IMR-90 (cell line): Measurements from ENCODE around the gene KDM5A. TPM values are rescaled to one million over a fixed set of nuclear protein-coding genes. Genes with fewer than 3 reads are reported as not detected.

Experiments used
- ATAC-seq: fragments of 200-7000 bp; cut with Tn5 transposase; 2 replicates; pipeline ENCODE4 v1.9.1; 2020; ENCODE audit warnings: low read depth, mild to moderate bottlenecking, moderate library complexity
- BruUV-seq: library from RNA; stranded (reverse); fragments of 400-500 nt; replicated peaks from 2 replicates; lab custom pipeline; 2021; lab: Mats Ljungman, UMichigan
- CTCF ChIA-PET: fragments of 300-600 bp; formaldehyde crosslinking; extraction: SDS; loops from one replicate; lab custom pipeline; 2021; ENCODE audit warnings: antibody characterized with exemption; lab: Yijun Ruan, JAX
- POLR2A ChIA-PET: fragments of 300-600 bp; sonication (Branson Sonifier 250); formaldehyde crosslinking; loops from one replicate; lab custom pipeline; 2022; ENCODE audit warnings: antibody characterized with exemption; ENCODE audit not compliant: unreplicated experiment; lab: Charles Lee
- DNase-seq: peaks from one replicate; pipeline ENCODE4 v3.0.0; 2013
- H2AFZ ChIP-seq: replicated peaks from 2 replicates; pipeline ENCODE3; 2013; ENCODE audit warnings: low read length, mild to moderate bottlenecking; ENCODE audit not compliant: poor library complexity
- H2AK5ac ChIP-seq: 2 replicates; pipeline ENCODE4 v1.6.1; 2013; ENCODE audit warnings: low read depth, low read length, inconsistent platforms
- H2AK9ac ChIP-seq: replicated peaks from 2 replicates; pipeline ENCODE3; 2013; ENCODE audit warnings: mild to moderate bottlenecking, low read depth, low read length, moderate library complexity; ENCODE audit not compliant: poor library complexity
- H2BK120ac ChIP-seq: 2 replicates; pipeline ENCODE4 v1.6.1; 2013; ENCODE audit warnings: low read depth, low read length, inconsistent platforms
- H2BK15ac ChIP-seq: 3 replicates; pipeline ENCODE4 v1.6.1; 2013; ENCODE audit warnings: low read depth, low read length, inconsistent platforms
- H2BK20ac ChIP-seq: 2 replicates; pipeline ENCODE4 v1.6.1; 2013; ENCODE audit warnings: low read depth, mild to moderate bottlenecking, inconsistent platforms, low read length, moderate library complexity
- H2BK5ac ChIP-seq: 2 replicates; pipeline ENCODE4 v1.6.1; 2013; ENCODE audit warnings: mild to moderate bottlenecking, low read depth, low read length, inconsistent platforms; ENCODE audit not compliant: poor library complexity, severe bottlenecking
- H3K14ac ChIP-seq: replicated peaks from 2 replicates; pipeline ENCODE4 v1.6.1; 2013; ENCODE audit warnings: low read depth, low read length, inconsistent platforms
- H3K18ac ChIP-seq: 2 replicates; pipeline ENCODE4 v1.6.1; 2013; ENCODE audit warnings: low read depth, low read length, control low read depth
- H3K23ac ChIP-seq: 2 replicates; pipeline ENCODE4 v1.6.1; 2013; ENCODE audit warnings: low read depth, low read length, inconsistent platforms
- H3K27ac ChIP-seq: 2 replicates; pipeline ENCODE4 v1.5.1; 2013; ENCODE audit warnings: mild to moderate bottlenecking, control low read depth, low read length; ENCODE audit not compliant: insufficient read depth
- H3K27me3 ChIP-seq: 2 replicates; pipeline ENCODE4 v1.6.1; 2013; ENCODE audit warnings: low read length; ENCODE audit not compliant: control insufficient read depth, insufficient read depth
- H3K36me3 ChIP-seq: 2 replicates; pipeline ENCODE4 v1.6.1; 2013; ENCODE audit warnings: low read length, mixed read lengths; ENCODE audit not compliant: control insufficient read depth, insufficient read depth
- H3K4ac ChIP-seq: 2 replicates; pipeline ENCODE4 v1.6.1; 2013; ENCODE audit warnings: low read depth, low read length, inconsistent platforms
- H3K4me1 ChIP-seq: 2 replicates; pipeline ENCODE4 v1.6.1; 2013; ENCODE audit warnings: low read length, mixed read lengths; ENCODE audit not compliant: control insufficient read depth, insufficient read depth
- H3K4me2 ChIP-seq: 2 replicates; pipeline ENCODE4 v1.6.1; 2013; ENCODE audit warnings: low read depth, mild to moderate bottlenecking, control low read depth, low read length, moderate library complexity
- H3K4me3 ChIP-seq: 2 replicates; pipeline ENCODE4 v1.5.1; 2013; ENCODE audit warnings: low read depth, mild to moderate bottlenecking, control low read depth, low read length, moderate library complexity; ENCODE audit not compliant: insufficient read depth
- H3K56ac ChIP-seq: 2 replicates; pipeline ENCODE4 v1.6.1; 2013; ENCODE audit warnings: low read length, inconsistent platforms; ENCODE audit not compliant: insufficient read depth; ENCODE audit errors: extremely low read depth
- H3K79me1 ChIP-seq, 2 experiments: 2 replicates each; pipeline ENCODE4 v1.6.1; 2013; ENCODE audit warnings: low read length in 2 of 2, inconsistent platforms in 1 of 2, low read depth in 1 of 2
- H3K9ac ChIP-seq: 2 replicates; pipeline ENCODE4 v1.6.1; 2013; ENCODE audit warnings: low read depth, low read length, control low read depth
- H3K9me1 ChIP-seq: 2 replicates; pipeline ENCODE4 v1.6.1; 2013; ENCODE audit warnings: low read length, inconsistent platforms; ENCODE audit not compliant: insufficient read depth
- H3K9me3 ChIP-seq: 2 replicates; pipeline ENCODE4 v1.6.1; 2013; ENCODE audit warnings: low read length; ENCODE audit not compliant: control insufficient read depth, insufficient read depth
- H4K20me1 ChIP-seq: 2 replicates; pipeline ENCODE4 v1.6.1; 2013; ENCODE audit warnings: low read length, inconsistent platforms; ENCODE audit not compliant: insufficient read depth
- H4K5ac ChIP-seq: 2 replicates; pipeline ENCODE4 v1.6.1; 2013; ENCODE audit warnings: mild to moderate bottlenecking, low read depth, low read length, control low read depth
- H4K8ac ChIP-seq, 2 experiments: 2 replicates each; pipeline ENCODE4 v1.6.1; 2013; ENCODE audit warnings: low read depth in 2 of 2, low read length in 2 of 2, control low read depth in 1 of 2, inconsistent platforms in 1 of 2
- H4K91ac ChIP-seq: 2 replicates; pipeline ENCODE4 v1.6.1; 2013; ENCODE audit warnings: low read depth, low read length, inconsistent platforms; ENCODE audit not compliant: insufficient read depth
- BHLHE40 ChIP-seq: fragments of 150-350 bp; IDR thresholded peaks from 2 replicates; pipeline ENCODE4 v1.6.1; 2016; ENCODE audit warnings: mild to moderate bottlenecking, low read depth, low read length
- CEBPB ChIP-seq: IDR thresholded peaks from 2 replicates; pipeline ENCODE4 v1.6.1; 2012; ENCODE audit warnings: low read depth, low read length, improper control_type of control experiment
- CHD1 ChIP-seq: IDR thresholded peaks from 2 replicates; pipeline ENCODE4 v1.6.1; 2012; ENCODE audit warnings: low read depth, low read length, improper control_type of control experiment
- ELK1 ChIP-seq: fragments of 150-350 bp; IDR thresholded peaks from 2 replicates; pipeline ENCODE4 v1.6.1; 2016; ENCODE audit warnings: low read depth, mild to moderate bottlenecking, low read length, moderate library complexity, borderline replicate concordance
- FOS ChIP-seq: fragments of 150-350 bp; IDR thresholded peaks from 2 replicates; pipeline ENCODE4 v1.6.1; 2016; ENCODE audit warnings: low read depth, low read length
- MAFK ChIP-seq: IDR thresholded peaks from 2 replicates; pipeline ENCODE4 v1.6.1; 2012; ENCODE audit warnings: low read depth, low read length, improper control_type of control experiment
- MAZ ChIP-seq: IDR thresholded peaks from 2 replicates; pipeline ENCODE4 v1.6.1; 2012; ENCODE audit warnings: low read depth, mild to moderate bottlenecking, low read length, improper control_type of control experiment, moderate library complexity, borderline replicate concordance
- MXI1 ChIP-seq: IDR thresholded peaks from 2 replicates; pipeline ENCODE4 v1.6.1; 2012; ENCODE audit warnings: low read depth, mild to moderate bottlenecking, low read length, moderate library complexity, borderline replicate concordance
- NFE2L2 ChIP-seq: fragments of 150-350 bp; IDR thresholded peaks from 2 replicates; pipeline ENCODE4 v1.6.1; 2016; ENCODE audit warnings: low read depth, mild to moderate bottlenecking, low read length
- POLR2A ChIP-seq: IDR thresholded peaks from 2 replicates; pipeline ENCODE4 v1.6.1; 2012; ENCODE audit warnings: mild to moderate bottlenecking, low read depth, low read length
- RAD21 ChIP-seq: IDR thresholded peaks from 2 replicates; pipeline ENCODE4 v1.6.1; 2012; ENCODE audit warnings: low read length, improper control_type of control experiment
- RCOR1 ChIP-seq: IDR thresholded peaks from 2 replicates; pipeline ENCODE4 v1.6.1; 2012; ENCODE audit warnings: mild to moderate bottlenecking, low read length, improper control_type of control experiment; ENCODE audit not compliant: insufficient replicate concordance
- RFX5 ChIP-seq: IDR thresholded peaks from 2 replicates; pipeline ENCODE4 v1.8.0; 2012; ENCODE audit warnings: low read depth, mild to moderate bottlenecking, low read length, moderate library complexity
- SMC3 ChIP-seq: fragments of 150-350 bp; IDR thresholded peaks from 2 replicates; pipeline ENCODE4 v1.6.1; 2016; ENCODE audit warnings: low read depth, mild to moderate bottlenecking, antibody characterized with exemption, low read length, moderate library complexity
- USF2 ChIP-seq: fragments of 150-350 bp; IDR thresholded peaks from 2 replicates; pipeline ENCODE4 v1.6.1; 2017; ENCODE audit warnings: mild to moderate bottlenecking, antibody characterized with exemption, low read length, low read depth
- WGBS, 2 experiments: methylation state at CpG; one replicate each; pipeline versions ENCODE4 v1.1.5 to v1.1.7; 2013; ENCODE audit warnings: missing lambda C conversion rate in 2 of 2; ENCODE audit not compliant: insufficient read length in 1 of 2; ENCODE audit errors: extremely low coverage in 2 of 2; 5-methylcytosine and 5-hydroxymethylcytosine counted together
- dilution Hi-C: fragments of 300-500 bp; cut with HindIII; formaldehyde crosslinking; loops from one replicate; pipeline ENCODE4 v1.14.3; 2018; ENCODE audit warnings: low sequenced_read_pairs; ENCODE audit not compliant: unreplicated experiment
- in situ Hi-C: fragments of 300-500 bp; cut with MboI; formaldehyde crosslinking; loops from 3 replicates; pipeline ENCODE4 v1.14.3; 2019; ENCODE audit warnings: low sequenced_read_pairs, inconsistent platforms, mixed read lengths
- intact Hi-C: fragments of 100-400 bp; cut with micrococcal nuclease; formaldehyde crosslinking; loops from 2 replicates; pipeline ENCODE4 v1.10.0; 2022
- polyA plus RNA-seq, 3 experiments: library from polyadenylated mRNA; depleted of rRNA; stranded (reverse); fragments of >200 nt; gene quantifications; 2 replicates each; pipeline ENCODE4 v1.2.3, GENCODE V29; 2012; ENCODE audit warnings: low replicate concordance in 1 of 3
- total RNA-seq: library from RNA; depleted of rRNA; stranded (reverse); fragments of >200 nt; gene quantifications from 2 replicates; pipeline ENCODE4 v1.2.3, GENCODE V29; 2012
- TF ChIP-seq, protein P1 (sequence below): conservative IDR thresholded peaks from 2 replicates; pipeline ENCODE4 v1.5.1; 2012; ENCODE audit warnings: mild to moderate bottlenecking, low read depth, low read length, improper control_type of control experiment

The KDM5A gene
- total and polyA plus RNA-seq, 2 of the 4 experiments (the other 2 are of a cell fraction), result 7.9 to 95.9 TPM

- Histone ChIP-seq H2AK9ac (no peak overlapping the region), H2BK120ac (no peak overlapping the region), H4K91ac (no peak overlapping the region), H2BK15ac (no peak overlapping the region), H3K4me2 (no peak overlapping the region), H3K4me1 (no peaks in the 10 kb centered on the region), H3K36me3 (no peaks in the 10 kb centered on the region), H3K4me3 (no peak overlapping the region), H3K56ac (no peak overlapping the region), H3K79me1 (no peaks in the 10 kb centered on the region), H2AK5ac (no peak overlapping the region), H3K18ac (no peak overlapping the region), H4K20me1 (no peaks in the 10 kb centered on the region), H3K27me3 (peaks cover 43% of the 10 kb centered on the region), H3K14ac (no peak overlapping the region), H3K23ac (no peak overlapping the region), H3K9ac (no peak overlapping the region), H3K27ac (no peak overlapping the region), H4K8ac (no peak overlapping the region), H4K5ac (no peak overlapping the region), H3K9me3 (peaks cover 18% of the 10 kb centered on the region), H3K4ac (no peak overlapping the region), H2BK5ac (no peak overlapping the region), H2AFZ (no peak overlapping the region), H2BK20ac (no peak overlapping the region), H3K9me1 (no peaks in the 10 kb centered on the region)
- in situ Hi-C loops (no loop called here), dilution Hi-C loops (no loop called here), intact Hi-C loops (no loop called here)
- TF ChIP-seq SMC3 (no peak), RAD21 (no peak), RCOR1 (no peak), CEBPB (no peak), MAZ (no peak), RFX5 (no peak), USF2 (no peak), NFE2L2 (no peak), MXI1 (no peak), MAFK (no peak), ELK1 (no peak), BHLHE40 (no peak), FOS (no peak), POLR2A (no peak), CHD1 (no peak)
- TF ChIP-seq, protein P1, sequence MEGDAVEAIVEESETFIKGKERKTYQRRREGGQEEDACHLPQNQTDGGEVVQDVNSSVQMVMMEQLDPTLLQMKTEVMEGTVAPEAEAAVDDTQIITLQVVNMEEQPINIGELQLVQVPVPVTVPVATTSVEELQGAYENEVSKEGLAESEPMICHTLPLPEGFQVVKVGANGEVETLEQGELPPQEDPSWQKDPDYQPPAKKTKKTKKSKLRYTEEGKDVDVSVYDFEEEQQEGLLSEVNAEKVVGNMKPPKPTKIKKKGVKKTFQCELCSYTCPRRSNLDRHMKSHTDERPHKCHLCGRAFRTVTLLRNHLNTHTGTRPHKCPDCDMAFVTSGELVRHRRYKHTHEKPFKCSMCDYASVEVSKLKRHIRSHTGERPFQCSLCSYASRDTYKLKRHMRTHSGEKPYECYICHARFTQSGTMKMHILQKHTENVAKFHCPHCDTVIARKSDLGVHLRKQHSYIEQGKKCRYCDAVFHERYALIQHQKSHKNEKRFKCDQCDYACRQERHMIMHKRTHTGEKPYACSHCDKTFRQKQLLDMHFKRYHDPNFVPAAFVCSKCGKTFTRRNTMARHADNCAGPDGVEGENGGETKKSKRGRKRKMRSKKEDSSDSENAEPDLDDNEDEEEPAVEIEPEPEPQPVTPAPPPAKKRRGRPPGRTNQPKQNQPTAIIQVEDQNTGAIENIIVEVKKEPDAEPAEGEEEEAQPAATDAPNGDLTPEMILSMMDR, result no peak
- ChIA-PET CTCF (no interaction called here), POLR2A (no interaction called here)
- ATAC-seq (no peak), DNase-seq (no peak)
- WGBS, 2 experiments, result 88% methylated on average over 3 of the region's 10 CpGs; no CpG with 5 or more reads in 1 of the 2 experiments
- no TSS peak for BruUV-seq
Measured at GRCh38 chr12:234891-235415, 154.2 kb downstream of the KDM5A start.
